HepG2 (cell line): ENCODE measurements around the gene PRM2. TPM values are rescaled to one million over a fixed set of nuclear protein-coding genes. Genes with fewer than 3 reads are reported as not detected.

Experiments
- FOXA3 ChIP-seq: IDR thresholded peaks from 2 replicates; pipeline ENCODE4 v1.6.1; 2016; ENCODE audit warnings: missing genetic modification reagents, missing compliant biosample characterization
- GLI4 ChIP-seq: sonication (generic); formaldehyde crosslinking; IDR thresholded peaks from 2 replicates; pipeline ENCODE4 v1.5.1; 2020; ENCODE audit warnings: missing genetic modification reagents, mild to moderate bottlenecking, moderate library complexity, borderline replicate concordance
- IRF9 ChIP-seq: sonication (generic); formaldehyde crosslinking; IDR thresholded peaks from 2 replicates; pipeline ENCODE4 v1.8.0; 2022; ENCODE audit warnings: missing genetic modification reagents, mild to moderate bottlenecking, borderline replicate concordance
- KDM5B ChIP-seq: sonication (generic); formaldehyde crosslinking; IDR thresholded peaks from 2 replicates; pipeline ENCODE4 v1.4.0; 2020; ENCODE audit warnings: missing genetic modification reagents, mild to moderate bottlenecking, borderline replicate concordance
- MAFG ChIP-seq: sonication (generic); formaldehyde crosslinking; IDR thresholded peaks from 2 replicates; pipeline ENCODE4 v1.5.1; 2020; ENCODE audit warnings: mild to moderate bottlenecking, missing genetic modification reagents
- NCOA5 ChIP-seq: sonication (generic); formaldehyde crosslinking; IDR thresholded peaks from 2 replicates; pipeline ENCODE4 v1.4.0; 2020; ENCODE audit warnings: missing genetic modification reagents
- NFATC3 ChIP-seq: sonication (generic); formaldehyde crosslinking; IDR thresholded peaks from 2 replicates; pipeline ENCODE4 v1.5.1; 2020; ENCODE audit warnings: mild to moderate bottlenecking, missing genetic modification reagents
- NR2F1 ChIP-seq, 2 experiments: fragments of 450-650 bp in 1 of 2; formaldehyde crosslinking in 1 of 2; IDR thresholded peaks; 2 replicates each; pipeline versions ENCODE4 v1.5.0 to v1.6.1; 2016 to 2020; ENCODE audit warnings: mild to moderate bottlenecking in 1 of 2, missing compliant biosample characterization in 1 of 2, missing genetic modification reagents in 1 of 2, moderate library complexity in 1 of 2
- SAP130 ChIP-seq: IDR thresholded peaks from 2 replicates; pipeline ENCODE4 v1.6.1; 2016; ENCODE audit warnings: low read depth
- SIX1 ChIP-seq: sonication (generic); formaldehyde crosslinking; IDR thresholded peaks from 2 replicates; pipeline ENCODE4 v1.4.0; 2020; ENCODE audit warnings: missing genetic modification reagents, borderline replicate concordance
- SMAD3 ChIP-seq: sonication (generic); formaldehyde crosslinking; IDR thresholded peaks from 2 replicates; pipeline ENCODE4 v1.4.0; 2020; ENCODE audit warnings: missing genetic modification reagents
- SPEN ChIP-seq: sonication (generic); formaldehyde crosslinking; IDR thresholded peaks from 2 replicates; pipeline ENCODE4 v1.5.1; 2020; ENCODE audit warnings: low read depth, mild to moderate bottlenecking, missing genetic modification reagents
- TEAD3 ChIP-seq: optimal IDR thresholded peaks from 2 replicates; pipeline ENCODE3; 2016; ENCODE audit warnings: borderline replicate concordance
- XRCC5 ChIP-seq: fragments of 200-400 bp; formaldehyde crosslinking; optimal IDR thresholded peaks from 2 replicates; pipeline ENCODE3; 2017; ENCODE audit warnings: mild to moderate bottlenecking, low read length
- ZKSCAN8 ChIP-seq: IDR thresholded peaks from 2 replicates; pipeline ENCODE4 v1.6.1; 2016; ENCODE audit warnings: borderline replicate concordance, missing genetic modification reagents, missing compliant biosample characterization
- ZNF576 ChIP-seq: sonication (generic); formaldehyde crosslinking; IDR thresholded peaks from 2 replicates; pipeline ENCODE4 v1.4.0; 2020; ENCODE audit warnings: mild to moderate bottlenecking, missing genetic modification reagents
- ZNF589 ChIP-seq: sonication (generic); formaldehyde crosslinking; conservative IDR thresholded peaks from 2 replicates; pipeline ENCODE4 v1.8.0; 2022; ENCODE audit warnings: mild to moderate bottlenecking, moderate library complexity, missing genetic modification reagents
- ZNF605 ChIP-seq: sonication (generic); formaldehyde crosslinking; IDR thresholded peaks from 2 replicates; pipeline ENCODE4 v1.8.0; 2022; ENCODE audit warnings: mild to moderate bottlenecking, missing genetic modification reagents
- ZSCAN29 ChIP-seq: sonication (generic); formaldehyde crosslinking; conservative IDR thresholded peaks from 2 replicates; pipeline ENCODE4 v1.4.0; 2020; ENCODE audit warnings: mild to moderate bottlenecking, missing genetic modification reagents
- ZSCAN30 ChIP-seq: sonication (generic); formaldehyde crosslinking; IDR thresholded peaks from 2 replicates; pipeline ENCODE4 v1.5.0; 2020; ENCODE audit warnings: mild to moderate bottlenecking, missing genetic modification reagents
- polyA plus RNA-seq, 8 experiments: library from polyadenylated mRNA; depleted of rRNA in 3 of 8; stranded (reverse) in 7 of 8; unstranded in 1 of 8; fragments of >200 nt; fragmentation: Illumina TruSeq in 4 of 8; extraction: Trizol in 4 of 8; gene quantifications; 2 replicates each; pipeline versions ENCODE4 v1.2.1 to v1.2.3, GENCODE V29; 2011 to 2016; ENCODE audit warnings: low read depth in 4 of 8, missing spikeins in 1 of 8, mixed read lengths in 1 of 8; ENCODE audit not compliant: insufficient read depth in 1 of 8
- total RNA-seq, 5 experiments: library from RNA; depleted of rRNA; stranded (reverse); fragments of >200 nt; fragmentation: Illumina TruSeq; extraction: Trizol; gene quantifications; 2 replicates each; pipeline ENCODE4 v1.2.3, GENCODE V29; 2016; ENCODE audit warnings: low read depth in 1 of 5
- TF ChIP-seq, protein P1 (sequence below): sonication (generic); formaldehyde crosslinking; IDR thresholded peaks from 2 replicates; pipeline ENCODE4 v1.4.0; 2020; ENCODE audit warnings: missing genetic modification reagents
- TF ChIP-seq, protein P2 (sequence below): IDR thresholded peaks from 2 replicates; pipeline ENCODE4 v1.6.1; 2016; ENCODE audit warnings: mild to moderate bottlenecking

Gene PRM2
- total and polyA plus RNA-seq, 2 of the 13 experiments (the other 11 are each of a cell fraction or from before 2014, with no cell fraction given) = 0.54 TPM; not detected in 1

GRCh38 chr16:11258553-11259492 lies 17.5 kb downstream of the PRM2 start (continued):
- TF ChIP-seq ZNF589 (CRISPR knock-in tag) (0 out of 2 replicates have a peak, but pooled peaks have one; percentile 21), IRF9 (peak; percentile 28; the same call in 1 of the 2 replicates), GLI4 (CRISPR knock-in tag) (peak; percentile 15; the same call in 1 of the 2 replicates), SAP130 (CRISPR knock-in tag) (peak; percentile 57; the same call in 1 of the 2 replicates), ZNF576 (CRISPR knock-in tag) (peak; percentile 12; the same call in 1 of the 2 replicates), SPEN (peak; percentile 23), ZSCAN30 (CRISPR knock-in tag) (no peak), ZNF605 (peak; percentile 84), FOXA3 (CRISPR knock-in tag) (no peak), NR2F1 (CRISPR knock-in tag; IDR thresholded peaks at IDR 0.05) (peak; percentile 19 to 60; a peak in 2 of 4 replicates), NCOA5 (no peak), SMAD3 (peak; percentile 29; the same call in 1 of the 2 replicates), ZKSCAN8 (peak; percentile 18), ZSCAN29 (CRISPR knock-in tag) (0 out of 2 replicates have a peak, but pooled peaks have one; percentile 83), SIX1 (CRISPR knock-in tag) (peak; percentile 44; the same call in 1 of the 2 replicates), MAFG (no peak), NFATC3 (CRISPR knock-in tag) (peak; percentile 86; the same call in 1 of the 2 replicates), TEAD3 (no peak), KDM5B (CRISPR knock-in tag) (peak; percentile 64; the same call in 1 of the 2 replicates), XRCC5 (peak; percentile 69)
- TF ChIP-seq, protein P1, sequence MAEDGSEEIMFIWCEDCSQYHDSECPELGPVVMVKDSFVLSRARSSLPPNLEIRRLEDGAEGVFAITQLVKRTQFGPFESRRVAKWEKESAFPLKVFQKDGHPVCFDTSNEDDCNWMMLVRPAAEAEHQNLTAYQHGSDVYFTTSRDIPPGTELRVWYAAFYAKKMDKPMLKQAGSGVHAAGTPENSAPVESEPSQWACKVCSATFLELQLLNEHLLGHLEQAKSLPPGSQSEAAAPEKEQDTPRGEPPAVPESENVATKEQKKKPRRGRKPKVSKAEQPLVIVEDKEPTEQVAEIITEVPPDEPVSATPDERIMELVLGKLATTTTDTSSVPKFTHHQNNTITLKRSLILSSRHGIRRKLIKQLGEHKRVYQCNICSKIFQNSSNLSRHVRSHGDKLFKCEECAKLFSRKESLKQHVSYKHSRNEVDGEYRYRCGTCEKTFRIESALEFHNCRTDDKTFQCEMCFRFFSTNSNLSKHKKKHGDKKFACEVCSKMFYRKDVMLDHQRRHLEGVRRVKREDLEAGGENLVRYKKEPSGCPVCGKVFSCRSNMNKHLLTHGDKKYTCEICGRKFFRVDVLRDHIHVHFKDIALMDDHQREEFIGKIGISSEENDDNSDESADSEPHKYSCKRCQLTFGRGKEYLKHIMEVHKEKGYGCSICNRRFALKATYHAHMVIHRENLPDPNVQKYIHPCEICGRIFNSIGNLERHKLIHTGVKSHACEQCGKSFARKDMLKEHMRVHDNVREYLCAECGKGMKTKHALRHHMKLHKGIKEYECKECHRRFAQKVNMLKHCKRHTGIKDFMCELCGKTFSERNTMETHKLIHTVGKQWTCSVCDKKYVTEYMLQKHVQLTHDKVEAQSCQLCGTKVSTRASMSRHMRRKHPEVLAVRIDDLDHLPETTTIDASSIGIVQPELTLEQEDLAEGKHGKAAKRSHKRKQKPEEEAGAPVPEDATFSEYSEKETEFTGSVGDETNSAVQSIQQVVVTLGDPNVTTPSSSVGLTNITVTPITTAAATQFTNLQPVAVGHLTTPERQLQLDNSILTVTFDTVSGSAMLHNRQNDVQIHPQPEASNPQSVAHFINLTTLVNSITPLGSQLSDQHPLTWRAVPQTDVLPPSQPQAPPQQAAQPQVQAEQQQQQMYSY (CRISPR knock-in tag) = peak; percentile 8; the same call in 1 of the 2 replicates
- TF ChIP-seq, protein P2, sequence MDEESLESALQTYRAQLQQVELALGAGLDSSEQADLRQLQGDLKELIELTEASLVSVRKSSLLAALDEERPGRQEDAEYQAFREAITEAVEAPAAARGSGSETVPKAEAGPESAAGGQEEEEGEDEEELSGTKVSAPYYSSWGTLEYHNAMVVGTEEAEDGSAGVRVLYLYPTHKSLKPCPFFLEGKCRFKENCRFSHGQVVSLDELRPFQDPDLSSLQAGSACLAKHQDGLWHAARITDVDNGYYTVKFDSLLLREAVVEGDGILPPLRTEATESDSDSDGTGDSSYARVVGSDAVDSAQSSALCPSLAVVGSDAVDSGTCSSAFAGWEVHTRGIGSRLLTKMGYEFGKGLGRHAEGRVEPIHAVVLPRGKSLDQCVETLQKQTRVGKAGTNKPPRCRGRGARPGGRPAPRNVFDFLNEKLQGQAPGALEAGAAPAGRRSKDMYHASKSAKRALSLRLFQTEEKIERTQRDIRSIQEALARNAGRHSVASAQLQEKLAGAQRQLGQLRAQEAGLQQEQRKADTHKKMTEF (CRISPR knock-in tag) = 0 out of 2 replicates have a peak, but pooled peaks have one; percentile 30
